ENCODE measurements around the gene KAZN. TPM values are rescaled to one million over a fixed set of nuclear protein-coding genes. Genes with fewer than 3 reads are reported as not detected.

The KAZN gene
- total RNA-seq, 1 experiment from 2014 or later, result 2.4 TPM

- Mint-ChIP-seq H3K27ac (ENCODE audit: unreplicated experiment) (no peak overlapping the region), H3K9me3 (ENCODE audit: unreplicated experiment) (no peaks in the 10 kb centered on the region), H3K36me3 (ENCODE audit: insufficient read depth, unreplicated experiment) (no peaks in the 10 kb centered on the region), H3K27me3 (ENCODE audit: insufficient read depth, unreplicated experiment) (no peaks in the 10 kb centered on the region), H3K4me1 (ENCODE audit: low read depth, unreplicated experiment) (no peaks in the 10 kb centered on the region), H3K4me3 (ENCODE audit: unreplicated experiment) (no peak overlapping the region)
- BruUV-seq (replicated peaks), result no TSS peak
- no peaks in the 10 kb centered on the region for H3K4me1 ChIP-seq
- ChIA-PET POLR2A (no interaction called here), CTCF (no interaction called here)
- H3K36me3 ChIP-seq (ENCODE audit: control insufficient read depth, insufficient read depth, low read length), result no peaks in the 10 kb centered on the region
- H3K9me3 ChIP-seq, result no peaks in the 10 kb centered on the region
- no peak overlapping the region for H3K4me3 ChIP-seq (ENCODE audit: low read depth, low read length)
- no peak for TF ChIP-seq CTCF (IDR thresholded peaks at IDR 0.05; ENCODE audit: insufficient read depth in 1 of 2, low read depth in 1 of 2, low read length in 1 of 2, severe bottlenecking in 1 of 2, unreplicated experiment in 1 of 2)
- H3K27me3 ChIP-seq (replicated peaks; ENCODE audit: control insufficient read depth, insufficient read depth, low read length), result no peaks in the 10 kb centered on the region
- DNase-seq, result no peak
- intact Hi-C loops (cut with micrococcal nuclease; ENCODE audit: unreplicated experiment), result no loop called here
Observed at GRCh38 chr1:15053153-15053552, 454.7 kb downstream of the KAZN start.

GRCh38 chr1:15055736-15056415, 457.4 kb downstream of the KAZN start:
- H3K4me1 Mint-ChIP-seq (ENCODE audit: low read depth, unreplicated experiment), result no peaks in the 10 kb centered on the region
- Histone ChIP-seq H3K36me3 (ENCODE audit: control insufficient read depth, insufficient read depth, low read length) (no peaks in the 10 kb centered on the region), H3K4me1 (no peaks in the 10 kb centered on the region), H3K9me3 (no peaks in the 10 kb centered on the region), H3K4me3 (ENCODE audit: low read depth, low read length) (no peak overlapping the region), H3K27me3 (replicated peaks; ENCODE audit: control insufficient read depth, insufficient read depth, low read length) (no peaks in the 10 kb centered on the region)
- H3K4me3 Mint-ChIP-seq (ENCODE audit: unreplicated experiment), result no peak overlapping the region
- H3K9me3 Mint-ChIP-seq (ENCODE audit: unreplicated experiment), result no peaks in the 10 kb centered on the region
- intact Hi-C loops (cut with micrococcal nuclease; ENCODE audit: unreplicated experiment), result no loop called here
- no peak for DNase-seq
- no peak for TF ChIP-seq CTCF (IDR thresholded peaks at IDR 0.05; ENCODE audit: insufficient read depth in 1 of 2, low read depth in 1 of 2, low read length in 1 of 2, severe bottlenecking in 1 of 2, unreplicated experiment in 1 of 2)
- ChIA-PET POLR2A (no interaction called here), CTCF (interaction anchor here (0.5 kb wide), 1 partner anchor 500 kb away, joined by 4 read pairs; no protein-coding TSS in a partner anchor)
- H3K27me3 Mint-ChIP-seq (ENCODE audit: insufficient read depth, unreplicated experiment), result no peaks in the 10 kb centered on the region
- no peaks in the 10 kb centered on the region for H3K36me3 Mint-ChIP-seq (ENCODE audit: insufficient read depth, unreplicated experiment)
- BruUV-seq (replicated peaks), result no TSS peak
- H3K27ac Mint-ChIP-seq (ENCODE audit: unreplicated experiment), result no peak overlapping the region

DNA sequence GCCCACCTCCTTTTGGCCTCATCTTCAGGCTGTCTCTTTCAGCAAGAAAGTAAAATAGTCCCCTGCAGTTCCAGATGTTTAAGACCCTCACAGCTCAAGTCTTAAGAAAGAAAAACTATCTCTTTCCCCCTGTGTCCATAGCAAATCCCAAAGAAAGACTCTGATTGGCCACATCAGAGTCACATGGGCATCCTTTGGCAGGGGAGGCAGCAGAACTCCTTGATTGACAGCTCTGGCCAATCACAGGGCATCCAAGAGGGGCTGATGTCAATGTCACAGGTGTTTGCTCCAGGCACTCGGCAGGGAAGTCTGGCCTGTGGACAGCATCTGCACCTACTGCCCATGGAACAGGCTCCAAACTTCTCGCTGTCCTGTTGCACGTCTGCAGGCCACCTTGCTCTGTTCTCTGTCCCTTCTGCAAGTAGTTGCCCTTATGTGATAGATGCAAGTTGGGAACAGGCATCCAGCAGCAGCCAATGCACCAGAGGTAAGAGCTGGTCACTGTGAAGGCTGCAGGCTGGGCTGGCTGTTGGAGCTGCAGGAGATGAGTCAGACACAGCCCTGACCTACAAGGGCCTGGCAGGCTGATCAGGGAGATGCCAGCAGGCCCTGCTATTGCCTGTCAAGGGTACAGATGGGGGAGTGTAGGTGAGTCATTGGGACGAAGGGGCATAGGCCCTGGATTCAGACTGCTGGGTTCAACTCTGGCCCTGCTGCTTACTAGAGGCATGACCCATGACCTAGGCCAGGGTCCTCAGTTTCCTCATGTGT, 458.2 kb downstream of the KAZN start:
- CTCF ChIA-PET, result no interaction called here
- no peak for TF ChIP-seq CTCF (IDR thresholded peaks at IDR 0.05; ENCODE audit: insufficient read depth in 1 of 2, low read depth in 1 of 2, low read length in 1 of 2, severe bottlenecking in 1 of 2, unreplicated experiment in 1 of 2)
- intact Hi-C loops (cut with micrococcal nuclease; ENCODE audit: unreplicated experiment), result no loop called here

More for the DNA sequence above, 458.2 kb downstream of the KAZN start:
- Histone ChIP-seq H3K4me3 (ENCODE audit: low read depth, low read length) (no peak overlapping the region), H3K9me3 (no peaks in the 10 kb centered on the region), H3K36me3 (ENCODE audit: control insufficient read depth, insufficient read depth, low read length) (no peaks in the 10 kb centered on the region), H3K4me1 (no peaks in the 10 kb centered on the region), H3K27me3 (replicated peaks; ENCODE audit: control insufficient read depth, insufficient read depth, low read length) (no peaks in the 10 kb centered on the region)
- no peaks in the 10 kb centered on the region for H3K4me1 Mint-ChIP-seq (ENCODE audit: low read depth, unreplicated experiment)
- H3K36me3 Mint-ChIP-seq (ENCODE audit: insufficient read depth, unreplicated experiment), result no peaks in the 10 kb centered on the region
- H3K4me3 Mint-ChIP-seq (ENCODE audit: unreplicated experiment), result no peak overlapping the region
- H3K27ac Mint-ChIP-seq (ENCODE audit: unreplicated experiment), result no peak overlapping the region
- POLR2A ChIA-PET, result no interaction called here
- no peak for DNase-seq
- H3K27me3 Mint-ChIP-seq (ENCODE audit: insufficient read depth, unreplicated experiment), result no peaks in the 10 kb centered on the region
- no TSS peak for BruUV-seq (replicated peaks)
- no peaks in the 10 kb centered on the region for H3K9me3 Mint-ChIP-seq (ENCODE audit: unreplicated experiment)

Data from Caco-2 (cell line).